SKM-1 treated with dmso at 0.1 percent for 144 hours (cell line): Measurements from ENCODE around the gene RCAN1.

ENCODE experiments used
- DNase-seq: peaks from one replicate; lab custom pipeline; 2025; ENCODE audit not compliant: unreplicated experiment; lab: John Stamatoyannopoulos, UW

RCAN1 gene

DNA sequence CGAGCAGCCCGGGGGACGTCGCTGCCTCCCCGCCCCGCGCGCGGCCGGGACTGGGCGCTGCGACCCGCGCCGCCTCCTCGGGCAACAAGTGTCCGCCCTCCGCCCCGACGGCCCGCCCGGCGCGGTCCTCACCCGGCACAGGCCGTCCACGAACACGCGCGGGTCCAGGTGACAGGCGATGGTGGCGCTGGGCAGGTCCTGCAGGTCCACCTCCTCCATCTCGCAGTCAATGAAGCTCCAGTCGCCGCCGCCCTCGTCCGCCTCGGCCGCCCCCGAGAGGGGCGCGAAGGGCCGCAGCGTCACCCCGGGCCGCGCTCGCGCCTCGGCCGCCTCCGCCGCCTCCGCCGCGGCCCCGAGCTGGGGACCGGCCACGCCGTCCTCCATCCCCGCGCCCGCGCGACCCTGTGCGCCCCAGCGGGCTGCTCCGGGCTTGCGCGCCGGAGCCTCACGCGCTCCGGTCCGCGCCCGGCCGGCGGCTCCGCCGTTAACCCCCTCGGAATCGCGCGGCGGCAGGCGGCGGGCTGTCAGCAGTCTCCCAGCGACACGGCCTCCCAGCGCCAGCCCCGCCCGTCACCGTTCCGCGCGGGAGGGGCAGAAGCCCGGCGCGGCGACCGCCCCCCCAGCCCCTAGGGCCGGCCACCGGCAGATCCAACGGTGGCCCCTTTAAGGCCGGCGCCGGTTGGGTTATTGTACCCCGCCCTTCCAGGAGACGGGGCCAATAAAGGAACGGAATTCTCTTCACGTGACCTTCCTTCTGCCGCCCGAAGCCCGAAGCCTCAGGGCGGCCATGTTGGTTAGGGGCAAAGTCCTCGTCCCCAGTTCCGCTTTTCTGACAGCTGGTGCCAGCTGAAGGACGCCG lies at the start of gene RCAN1:
TSS of gene RCAN1 (minus strand) at position 486 of the 859 bp plus-strand sequence. CDS start at position 384, 102 bp downstream.
- DNase-seq, result peak; percentile 95

DNA sequence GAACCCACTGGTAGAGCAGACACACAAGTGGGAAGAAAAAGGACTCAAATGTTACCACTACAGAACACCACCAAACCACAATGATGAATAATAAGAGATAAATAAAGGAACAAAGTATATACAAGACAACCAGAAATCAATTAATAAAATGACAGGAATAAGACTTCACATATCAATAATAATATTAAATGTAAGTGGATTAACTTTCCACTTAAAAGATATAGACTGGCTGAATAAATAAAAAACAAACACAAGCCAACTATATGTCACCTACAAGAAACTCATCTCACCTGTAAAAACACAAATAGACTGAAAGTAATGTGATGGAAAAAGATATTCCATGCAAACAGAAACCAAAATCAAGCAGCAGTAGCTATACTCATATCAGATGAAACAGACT lies 46.9 kb upstream of the RCAN1 start:
- DNase-seq, result no peak

DNA sequence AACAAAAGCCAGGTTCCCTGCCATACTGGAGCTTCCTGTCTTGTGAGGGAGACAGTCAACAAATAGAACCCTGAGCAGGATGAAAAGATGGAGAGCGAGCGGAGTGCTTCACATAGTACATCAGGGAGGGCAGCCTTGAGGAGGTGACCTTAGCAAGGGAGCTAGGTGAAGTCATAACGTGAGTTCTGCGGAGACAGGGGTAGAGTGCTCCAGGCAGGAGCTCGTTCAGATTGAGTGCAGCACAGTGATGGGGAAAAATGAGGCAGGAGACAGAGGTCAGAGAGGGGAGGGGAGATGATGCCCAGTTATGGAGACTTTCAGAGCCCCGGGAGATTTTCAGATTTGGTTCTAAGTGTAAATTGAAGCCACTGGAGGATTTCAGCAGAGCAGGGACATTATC lies 38.6 kb upstream of the RCAN1 start:
- DNase-seq, result no peak

DNA sequence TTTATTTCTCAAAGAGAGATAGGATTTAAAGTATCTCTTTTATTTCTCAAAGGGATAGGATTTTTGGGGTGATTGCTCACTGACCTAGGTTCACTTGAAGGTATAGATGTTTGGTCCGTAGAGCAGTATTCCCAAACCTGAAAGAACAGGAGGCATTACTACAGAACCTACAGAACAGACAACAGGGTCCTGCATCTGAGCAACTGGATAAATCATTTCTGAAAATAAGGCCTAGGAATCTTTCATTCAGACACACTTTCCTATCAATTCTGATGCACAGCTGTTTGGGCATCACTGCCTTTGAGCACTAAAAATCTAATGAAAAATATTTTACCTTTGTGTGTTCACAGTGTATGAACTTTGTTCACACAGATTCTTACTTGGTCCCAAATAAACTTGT lies 36.7 kb upstream of the RCAN1 start:
- no peak for DNase-seq

DNA sequence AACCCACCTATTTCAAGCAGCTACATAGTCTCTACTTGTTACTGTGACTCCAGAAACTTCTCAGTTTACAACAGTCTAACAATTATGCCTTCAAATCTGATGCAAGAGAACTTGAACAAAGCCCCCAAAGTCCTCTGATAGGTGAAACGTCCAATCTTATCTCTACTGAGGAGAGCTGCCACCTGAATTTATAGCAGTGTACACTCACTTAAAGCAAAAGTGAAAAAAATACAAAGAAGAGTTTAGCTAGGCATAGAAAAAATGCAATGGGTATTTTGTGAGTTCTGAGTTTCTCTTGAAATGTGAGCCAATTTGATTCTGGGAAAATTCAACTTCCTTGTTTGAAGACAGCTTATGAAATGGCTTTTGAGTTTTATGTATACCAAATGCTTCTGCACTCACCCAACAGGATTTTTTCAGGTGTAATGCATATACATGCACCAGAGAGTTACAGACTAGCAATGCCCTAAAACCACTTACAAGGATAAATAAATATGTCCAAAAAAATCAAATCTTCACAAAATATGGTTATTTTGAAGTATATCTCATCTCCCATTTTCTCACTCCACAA lies 36.0 kb upstream of the RCAN1 start:
- no peak for DNase-seq

DNA sequence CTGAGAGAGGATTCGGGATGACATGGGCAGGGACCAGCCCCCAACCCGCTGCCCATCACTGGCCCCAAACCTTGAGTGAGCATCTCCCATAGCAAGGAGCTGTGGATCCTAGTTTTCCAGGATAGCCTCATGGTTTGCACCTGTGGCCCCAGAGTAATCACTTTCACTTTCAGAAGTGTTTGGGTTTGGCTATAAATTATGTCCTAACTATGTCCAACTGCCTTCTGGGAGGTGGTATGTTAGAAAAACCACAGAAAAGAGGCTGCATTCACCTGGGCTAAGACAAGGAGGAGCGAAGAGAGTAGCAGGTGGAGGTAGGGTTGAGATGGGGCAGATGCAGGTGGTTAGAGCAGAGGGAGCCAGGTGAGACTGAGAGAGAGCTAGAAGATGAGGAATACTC lies 34.5 kb upstream of the RCAN1 start:
- DNase-seq, result no peak

DNA sequence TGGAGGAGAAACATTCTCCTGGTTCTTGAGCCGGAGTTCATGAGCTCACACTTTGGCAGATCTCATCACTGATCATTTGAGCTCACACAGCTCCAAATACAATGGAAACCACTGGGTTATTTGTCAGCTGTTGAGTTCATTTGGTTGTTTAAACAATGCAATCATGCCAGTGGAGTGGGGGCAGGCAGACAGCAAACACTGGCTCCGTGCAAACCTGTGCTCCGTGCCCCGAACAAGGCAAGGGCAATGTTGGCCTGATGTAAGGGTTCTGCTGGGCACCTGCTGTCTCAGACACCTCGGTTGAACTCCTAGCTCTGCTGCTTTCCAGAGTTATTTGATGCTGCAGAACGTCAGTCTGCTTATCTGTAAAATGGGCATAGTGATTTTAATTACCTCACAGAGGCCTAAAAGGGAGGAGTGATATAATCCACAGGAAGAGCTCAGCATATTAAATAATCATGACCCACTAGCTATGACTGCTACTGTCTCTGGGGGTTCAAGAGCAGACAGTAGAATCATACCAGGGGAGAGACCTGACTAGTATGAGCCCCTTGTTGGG lies 33.9 kb upstream of the RCAN1 start:
- DNase-seq, result no peak

DNA sequence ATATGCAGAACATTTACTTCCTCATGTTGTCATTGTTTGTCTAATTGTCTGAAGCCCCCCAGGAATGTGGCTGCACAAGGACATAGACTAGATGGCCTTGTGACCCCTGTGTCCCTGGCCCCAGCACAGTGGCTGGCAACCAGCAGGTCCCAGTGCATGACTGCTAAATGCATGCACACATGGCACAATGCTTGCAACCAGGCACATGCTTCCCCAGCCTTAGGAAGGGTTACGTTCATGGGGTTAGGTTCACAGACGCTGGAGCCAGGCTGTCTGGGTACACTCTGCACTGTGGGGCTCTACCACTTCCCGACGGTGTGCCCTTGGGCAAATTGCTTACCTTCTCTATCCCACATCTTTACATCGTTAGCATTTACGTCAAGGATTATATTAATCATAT lies 32.6 kb upstream of the RCAN1 start:
- no peak for DNase-seq

DNA sequence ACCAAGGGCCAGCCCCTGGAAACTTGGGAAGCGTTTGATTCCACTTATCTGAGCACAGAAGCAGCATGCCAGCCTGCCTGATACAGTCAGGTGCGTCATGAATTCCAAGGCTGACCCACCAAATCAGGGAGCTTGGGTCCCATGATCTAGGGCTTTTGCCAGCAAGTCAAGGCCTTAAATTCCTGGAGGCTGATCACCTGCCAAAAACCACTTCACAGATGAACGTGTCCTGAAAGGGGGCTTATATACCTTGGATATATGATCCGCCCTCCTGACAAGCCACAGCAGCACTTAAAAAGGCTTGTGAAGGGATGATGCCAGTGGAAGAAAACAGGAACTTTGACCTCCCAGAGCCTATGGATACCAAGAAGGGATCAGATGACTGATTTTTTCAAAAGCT lies 29.9 kb upstream of the RCAN1 start:
- no peak for DNase-seq

DNA sequence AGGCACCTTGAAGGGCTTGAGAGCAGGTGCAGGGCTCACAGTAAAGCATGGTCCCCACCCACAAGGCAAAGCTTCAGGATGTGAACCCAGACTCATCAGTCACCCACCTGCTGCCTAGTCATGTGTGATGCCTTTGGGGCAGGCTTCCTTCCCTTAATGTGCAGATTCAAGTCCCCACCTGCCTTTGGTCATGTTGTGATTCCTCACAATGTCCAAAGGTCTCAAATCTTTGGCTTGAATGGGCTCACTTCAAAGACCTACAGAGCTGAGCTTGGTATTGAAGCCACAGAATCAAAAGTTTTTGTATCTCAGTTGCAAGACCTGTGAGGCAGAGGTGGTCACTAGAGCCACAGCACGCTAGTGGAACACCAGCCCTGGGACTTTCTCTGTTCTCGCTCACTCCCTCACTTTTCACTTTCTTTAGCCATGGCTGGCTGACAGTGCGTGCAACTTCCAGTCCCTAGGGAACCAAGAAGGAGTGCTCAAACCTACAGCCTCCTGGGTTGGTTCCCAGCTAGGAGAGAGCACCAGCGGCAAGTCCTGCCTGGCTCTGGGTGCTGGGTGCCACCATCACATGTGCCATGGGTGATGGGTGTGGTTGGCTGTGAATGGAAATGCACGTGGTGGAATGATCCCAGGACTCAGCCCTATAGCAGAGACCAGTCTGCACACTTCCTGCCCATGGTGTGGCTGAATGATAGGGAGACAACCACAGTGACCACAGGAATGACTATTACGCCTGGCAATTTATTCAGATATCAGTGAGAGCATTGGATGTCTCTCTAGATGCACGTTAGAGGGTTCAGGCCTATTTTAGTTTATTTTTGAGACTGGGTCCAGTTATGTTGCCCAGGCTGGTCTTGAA lies 27.5 kb upstream of the RCAN1 start:
- no peak for DNase-seq

DNA sequence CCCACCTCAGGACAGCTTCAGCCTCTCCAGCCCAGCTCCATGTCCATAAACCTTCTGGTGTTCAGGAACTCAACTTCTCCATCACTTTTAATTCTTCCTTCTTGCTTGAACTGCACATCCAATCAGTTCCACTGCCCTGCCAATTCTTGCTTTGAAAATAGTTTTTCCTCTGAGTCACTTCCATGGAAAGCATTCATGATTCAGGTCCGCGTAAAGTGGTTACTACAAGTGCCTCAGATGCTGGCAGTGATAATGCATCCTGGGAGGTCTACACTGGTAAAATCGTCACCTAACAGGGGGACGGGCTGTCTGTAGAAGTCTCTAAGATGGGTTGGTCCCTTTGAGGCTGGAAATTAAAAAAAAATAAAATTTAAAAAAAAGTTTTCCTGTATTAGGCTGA lies 25.9 kb upstream of the RCAN1 start:
- no peak for DNase-seq

DNA sequence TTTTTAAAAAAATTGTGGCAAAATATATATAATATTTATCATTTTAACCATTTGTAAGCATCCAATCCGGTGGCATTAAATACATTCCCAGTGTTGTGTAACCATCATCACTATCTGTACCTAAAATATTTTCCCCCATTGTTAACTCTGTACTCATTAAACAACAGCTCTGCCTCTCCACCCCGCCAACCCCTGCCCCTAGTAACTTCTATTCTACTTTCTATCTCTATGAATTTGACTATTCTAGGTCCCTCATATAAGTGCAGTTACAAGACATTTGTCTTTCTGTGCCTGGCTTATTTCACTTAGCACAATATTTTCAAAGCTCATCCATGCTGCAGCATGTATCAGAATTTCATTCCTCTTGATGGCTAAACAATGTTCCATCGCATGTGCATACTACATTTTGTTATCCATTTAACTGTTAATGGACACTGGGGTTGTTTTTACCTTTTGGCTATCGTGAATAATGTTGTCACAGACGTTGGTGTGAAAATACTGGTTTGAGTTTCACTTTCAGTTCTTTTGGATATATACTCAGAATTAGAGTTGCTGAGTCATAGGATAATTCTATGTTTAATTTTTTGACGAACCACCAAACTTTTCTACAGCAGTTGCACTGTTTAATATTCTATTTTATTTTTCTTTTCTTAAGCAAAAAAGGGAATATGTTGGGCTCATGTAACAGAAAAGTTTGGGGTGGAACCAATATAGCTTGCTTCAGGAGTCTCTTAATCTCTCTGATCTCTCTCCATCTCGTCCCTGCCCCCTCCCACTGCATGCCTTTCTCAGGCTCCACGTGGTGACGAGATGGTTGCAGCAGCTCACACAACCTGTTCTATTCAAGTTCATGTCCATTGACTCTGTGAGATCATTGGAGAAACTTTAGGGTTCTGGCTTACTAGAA lies 25.2 kb upstream of the RCAN1 start:
- no peak for DNase-seq

DNA sequence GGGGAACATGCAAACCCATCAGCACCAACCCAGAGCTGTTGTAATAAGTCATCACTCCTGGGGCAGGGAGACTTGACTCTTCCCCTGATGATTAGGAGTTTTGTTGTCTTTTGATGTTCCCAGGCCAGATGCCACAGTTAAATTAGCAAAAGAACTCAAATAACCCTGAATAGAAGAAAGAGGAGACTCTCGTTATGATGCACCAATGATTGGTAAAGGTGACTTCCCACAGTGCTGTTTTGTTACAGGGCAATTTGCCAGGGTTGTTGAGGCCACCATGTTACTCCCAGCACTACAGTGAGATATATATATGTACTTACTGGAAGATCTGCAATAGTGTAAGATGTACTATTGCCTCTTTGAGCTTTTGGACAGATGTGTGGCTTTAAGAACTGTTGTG lies 24.3 kb upstream of the RCAN1 start:
- no peak for DNase-seq

DNA sequence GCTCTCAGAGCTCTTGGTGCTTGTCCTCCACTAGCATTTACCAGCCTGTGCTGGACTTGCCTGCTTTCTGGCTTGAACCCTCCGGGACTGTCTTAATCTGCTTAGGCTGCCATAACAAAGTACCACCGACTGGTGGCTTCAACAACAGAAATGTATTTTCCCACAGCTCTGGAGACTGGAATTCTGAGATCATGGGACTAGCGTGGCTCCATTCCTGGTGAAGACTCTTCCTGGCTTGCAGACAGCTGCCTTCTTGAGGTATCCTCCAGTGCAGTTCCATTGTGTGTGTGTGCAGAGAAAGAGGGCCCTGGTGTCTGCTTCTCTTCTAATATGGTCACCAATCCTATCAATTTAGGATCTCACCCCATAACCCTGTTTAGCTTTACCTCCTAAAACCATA lies 22.0 kb upstream of the RCAN1 start:
- no peak for DNase-seq

DNA sequence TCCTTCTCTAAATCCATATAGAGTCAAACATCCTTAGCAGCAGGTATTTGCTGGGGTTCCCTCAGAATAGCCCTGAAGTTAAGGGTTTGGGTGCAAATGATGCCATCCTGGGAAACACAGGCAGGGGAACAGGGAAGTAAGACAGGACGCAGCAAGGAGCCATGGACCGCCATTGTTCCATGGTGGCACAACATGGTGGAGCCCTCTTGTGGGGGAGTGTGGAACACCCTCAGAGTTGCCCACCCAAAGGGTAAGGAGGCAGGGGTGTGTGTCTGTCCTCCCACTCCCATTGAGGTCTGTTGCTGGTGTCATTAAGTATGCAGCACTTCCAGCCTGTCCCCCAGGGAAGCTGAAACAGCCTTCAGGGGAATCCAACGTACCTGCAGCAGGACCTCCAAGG lies 20.4 kb upstream of the RCAN1 start:
- DNase-seq, result no peak

DNA sequence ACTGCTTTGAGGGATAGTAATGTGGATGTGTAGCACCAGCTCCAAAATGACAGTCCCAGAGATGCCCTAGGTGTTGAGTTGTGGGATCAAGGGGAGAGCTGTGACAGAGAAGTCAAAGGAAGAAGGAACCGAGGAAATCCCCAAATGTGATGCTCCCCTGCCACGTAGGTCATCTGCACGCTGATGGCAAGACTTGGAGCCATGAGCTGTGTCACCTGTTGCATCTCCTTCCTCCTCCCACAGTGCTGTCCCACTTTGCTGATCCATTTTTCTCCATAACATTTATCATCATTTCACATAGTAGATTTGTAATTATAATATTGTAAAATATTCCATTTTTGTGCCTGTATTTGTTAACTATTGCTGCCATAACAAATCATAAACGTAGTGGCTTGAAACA lies 17.6 kb upstream of the RCAN1 start:
- DNase-seq, result no peak

DNA sequence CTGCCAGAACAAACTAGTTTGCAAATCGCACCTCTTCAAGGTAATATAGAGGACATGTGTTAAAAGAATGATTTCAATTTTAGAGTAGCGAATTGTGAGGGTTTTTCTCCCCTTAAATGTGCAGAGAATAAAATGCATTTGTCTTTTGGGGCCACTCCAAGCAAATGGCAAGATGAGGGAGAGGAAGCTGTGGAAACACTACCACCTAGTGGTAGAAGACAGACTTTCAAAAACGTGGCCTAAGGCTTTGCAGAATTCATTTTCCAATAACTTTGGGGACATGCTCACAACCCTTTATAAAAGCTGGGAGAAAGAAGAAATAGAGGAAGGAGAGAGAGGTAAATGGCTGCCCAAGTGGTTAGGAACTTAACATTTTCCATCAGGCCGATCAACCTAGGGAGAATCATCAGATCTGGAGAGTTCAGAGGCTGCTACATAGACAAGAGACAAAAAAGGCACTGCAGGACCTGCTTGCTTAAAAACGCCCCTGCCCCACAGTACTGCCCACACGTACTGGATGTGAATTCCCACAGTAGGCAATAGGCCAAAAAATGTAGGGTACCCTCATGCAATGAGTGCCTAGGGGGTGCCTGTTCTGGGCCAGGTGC lies 15.7 kb upstream of the RCAN1 start:
- peak; percentile 46 for DNase-seq

DNA sequence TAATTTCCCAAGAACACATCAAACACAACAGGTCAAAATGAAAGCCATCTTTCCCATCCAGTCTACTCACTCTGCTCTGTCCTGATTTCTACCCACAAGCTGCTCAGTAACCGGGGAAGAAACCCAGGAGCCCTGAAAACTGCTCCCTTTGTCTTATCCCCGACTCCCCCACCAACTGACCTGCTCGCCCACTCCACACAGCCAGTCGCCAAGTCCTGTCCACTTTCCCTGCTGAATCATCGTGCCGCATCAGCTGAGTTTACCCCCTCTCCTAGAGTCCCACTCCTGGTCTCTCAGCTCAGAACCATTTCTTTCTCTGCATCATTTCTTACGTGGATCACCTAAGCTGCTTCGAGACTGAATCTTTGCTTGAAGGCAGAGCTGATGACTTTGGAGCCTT lies 11.2 kb upstream of the RCAN1 start:
- DNase-seq, result no peak

DNA sequence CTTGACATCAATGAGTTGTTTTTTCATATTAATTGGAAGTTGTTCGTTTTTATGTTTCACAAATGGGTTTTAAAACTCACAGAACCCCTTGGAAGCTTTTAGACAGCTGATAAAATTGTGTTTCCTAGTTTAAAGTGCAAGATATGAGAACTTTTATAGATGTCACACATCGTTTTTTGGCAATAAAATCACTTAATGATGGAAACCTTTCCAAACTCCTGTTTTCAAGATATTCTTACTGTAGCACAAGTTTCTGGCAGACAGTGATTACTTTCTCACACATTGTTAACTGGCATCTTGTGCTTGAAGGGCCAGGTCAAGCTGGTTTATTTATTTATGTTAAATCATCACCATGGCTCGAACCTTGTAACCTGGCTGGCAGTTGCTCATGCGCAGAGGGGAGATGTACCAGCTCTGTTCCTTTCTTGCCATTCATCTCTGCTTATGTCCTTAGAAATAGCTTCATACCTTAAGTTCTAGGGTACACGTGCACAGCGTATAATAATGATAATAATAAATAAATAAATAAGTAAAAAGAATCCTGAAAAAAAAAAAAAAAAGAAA lies 10.2 kb upstream of the RCAN1 start:
- no peak for DNase-seq

DNA sequence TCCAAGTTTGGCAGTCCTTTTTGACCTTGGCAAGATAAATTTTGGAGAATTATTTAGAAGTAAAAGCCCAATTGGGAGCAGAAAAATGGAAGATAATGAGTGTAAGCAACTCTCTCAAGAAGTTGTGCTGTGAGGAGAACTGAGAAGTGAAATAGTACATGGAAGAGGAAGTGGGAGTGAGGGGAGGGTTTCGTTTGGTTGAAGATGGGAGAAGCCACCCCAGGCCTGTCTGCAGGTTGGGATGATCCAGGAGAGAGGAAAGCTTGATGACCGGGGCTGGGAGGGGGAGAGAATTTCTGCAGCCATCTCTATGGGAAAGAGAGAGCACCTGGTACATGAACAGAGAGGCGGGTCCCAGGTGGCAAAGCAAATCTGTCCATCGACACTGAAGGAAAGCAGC lies 8.6 kb upstream of the RCAN1 start:
- peak; percentile 47 for DNase-seq
